ENCODE measurements around the gene ESYT2. TPM values are rescaled to one million over a fixed set of nuclear protein-coding genes. Genes with fewer than 3 reads are reported as not detected.
A peak's percentile ranks its signal among the peaks of the same experiment; 100 is the strongest.

Gene ESYT2
- total and polyA plus RNA-seq, 2 donors (not counting 1 experiment from before 2014, with no cell fraction given), result 66.0 to 93.0 TPM

- Histone ChIP-seq H2AFZ (ENCODE audit: low read length) (no peak overlapping the region), H3K9me3 (ENCODE audit: control insufficient read depth, insufficient read depth, low read depth, low read length) (no peaks in the 10 kb centered on the region), H3K36me3 (ENCODE audit: control insufficient read depth, insufficient read depth, low read length) (peaks cover 6% of the 10 kb centered on the region), H3K4me1 (ENCODE audit: control insufficient read depth, extremely low read depth, insufficient read depth, low read length) (peaks cover 13% of the 10 kb centered on the region), H3K4me3 (replicated peaks in 1 of 4; ENCODE audit: control extremely low read depth in 1 of 4, insufficient read depth in 1 of 4, low read depth in 3 of 4, low read length in 4 of 4) (no peak overlapping the region), H3K27me3 (ENCODE audit: control insufficient read depth, insufficient read depth, low read length) (no peaks in the 10 kb centered on the region), H3K4me2 (ENCODE audit: extremely low read depth, insufficient read depth, low read length) (no peak overlapping the region), H4K20me1 (ENCODE audit: control insufficient read depth, extremely low read depth, insufficient read depth, low read length) (no peaks in the 10 kb centered on the region), H3K79me2 (ENCODE audit: control insufficient read depth, insufficient read depth, low read length) (no peaks in the 10 kb centered on the region), H3K9ac (ENCODE audit: insufficient read depth, low read length) (no peak overlapping the region), H3K27ac (ENCODE audit: insufficient read depth, low read length) (no peak overlapping the region)
- DNase-seq (ENCODE audit: low read depth in 2 of 2), result peak; percentile 14 to 35
- TF ChIP-seq EZH2 (IDR thresholded peaks at IDR 0.05; ENCODE audit: low read length, missing control alignments) (no peak), CTCF (conservative IDR thresholded peaks at IDR 0.05 in 1 of 2, IDR thresholded peaks at IDR 0.05 in 1 of 2; ENCODE audit: low read depth in 1 of 2, low read length in 2 of 2) (no peak)
Observed at GRCh38 chr7:158683541-158683940, 145.8 kb downstream of the ESYT2 start.

- peak in 1 of 2 donors; percentile 27 for DNase-seq (ENCODE audit: low read depth in 2 of 2)
- Histone ChIP-seq H3K79me2 (ENCODE audit: control insufficient read depth, insufficient read depth, low read length) (no peaks in the 10 kb centered on the region), H3K4me1 (ENCODE audit: control insufficient read depth, extremely low read depth, insufficient read depth, low read length) (peaks cover 13% of the 10 kb centered on the region), H3K27me3 (ENCODE audit: control insufficient read depth, insufficient read depth, low read length) (no peaks in the 10 kb centered on the region), H3K4me3 (replicated peaks in 1 of 4; ENCODE audit: control extremely low read depth in 1 of 4, insufficient read depth in 1 of 4, low read depth in 3 of 4, low read length in 4 of 4) (no peak overlapping the region), H3K9ac (ENCODE audit: insufficient read depth, low read length) (no peak overlapping the region), H4K20me1 (ENCODE audit: control insufficient read depth, extremely low read depth, insufficient read depth, low read length) (no peaks in the 10 kb centered on the region), H2AFZ (ENCODE audit: low read length) (no peak overlapping the region), H3K9me3 (ENCODE audit: control insufficient read depth, insufficient read depth, low read depth, low read length) (no peaks in the 10 kb centered on the region), H3K27ac (ENCODE audit: insufficient read depth, low read length) (no peak overlapping the region), H3K36me3 (ENCODE audit: control insufficient read depth, insufficient read depth, low read length) (peaks cover 6% of the 10 kb centered on the region), H3K4me2 (ENCODE audit: extremely low read depth, insufficient read depth, low read length) (no peak overlapping the region)
- no peak for TF ChIP-seq CTCF (conservative IDR thresholded peaks at IDR 0.05 in 1 of 2, IDR thresholded peaks at IDR 0.05 in 1 of 2; ENCODE audit: low read depth in 1 of 2, low read length in 2 of 2)
- no peak for TF ChIP-seq EZH2 (IDR thresholded peaks at IDR 0.05; ENCODE audit: low read length, missing control alignments)
Observed at GRCh38 chr7:158682456-158682855, 146.9 kb downstream of the ESYT2 start.

Other genes starting within 250 kb of the ESYT2 start
- 0.77 and 1.2 TPM in 2 replicates for gene PTPRN2, start 241.7 kb downstream of the ESYT2 start, total RNA-seq
- gene PTPRN2, start 241.7 kb downstream of the ESYT2 start, polyA plus RNA-seq, result 0.54 and 0.70 TPM in 2 replicates
- gene NCAPG2, start 124.7 kb downstream of the ESYT2 start, total RNA-seq, result 5.4 and 10.9 TPM in 2 replicates
- gene NCAPG2, start 124.7 kb downstream of the ESYT2 start, polyA plus RNA-seq, result 18.7 and 38.9 TPM in 2 replicates
- gene DYNC2I1, start 27.0 kb upstream of the ESYT2 start, total RNA-seq, result 4.9 and 8.3 TPM in 2 replicates
- gene DYNC2I1, start 27.0 kb upstream of the ESYT2 start, polyA plus RNA-seq, result 5.1 and 8.5 TPM in 2 replicates

Measured in fibroblast of lung (primary cell).